ENCODE data around the gene HS3ST4.

Gene HS3ST4

GRCh38 chr16:25828510-25828909 lies 136.8 kb downstream of the HS3ST4 start:
- no peak for DNase-seq

- DNase-seq = no peak
Measured at GRCh38 chr16:25832291-25832690, 140.5 kb downstream of the HS3ST4 start.

- no peak for DNase-seq
Measured at GRCh38 chr16:25834101-25834500, 142.3 kb downstream of the HS3ST4 start.

DNA sequence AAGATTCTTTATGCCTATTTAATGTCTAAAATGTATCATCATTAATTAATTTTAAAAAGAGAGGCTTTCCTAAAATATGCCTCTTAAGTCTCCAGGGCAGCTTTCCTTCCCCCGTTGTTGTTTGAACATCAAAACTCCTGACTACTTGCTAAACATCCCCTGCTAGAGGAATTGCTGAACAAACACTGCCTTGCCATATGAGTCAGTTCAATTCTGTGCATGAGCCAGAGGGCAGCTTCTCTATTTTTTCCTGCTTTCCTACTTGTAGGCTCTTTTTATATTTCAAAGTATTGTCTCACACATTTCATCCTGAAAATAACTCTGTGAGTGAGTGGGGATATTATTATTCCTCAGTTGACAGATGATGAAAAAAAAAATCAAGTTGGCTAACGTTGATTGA lies 143.4 kb downstream of the HS3ST4 start:
- DNase-seq = no peak

- DNase-seq = peak; percentile 56
Measured at GRCh38 chr16:25838724-25839186, 147.0 kb downstream of the HS3ST4 start.

- DNase-seq = no peak
Measured at GRCh38 chr16:25841761-25842160, 150.0 kb downstream of the HS3ST4 start.

GRCh38 chr16:25845901-25846300 lies 154.1 kb downstream of the HS3ST4 start:
- DNase-seq = no peak

DNA sequence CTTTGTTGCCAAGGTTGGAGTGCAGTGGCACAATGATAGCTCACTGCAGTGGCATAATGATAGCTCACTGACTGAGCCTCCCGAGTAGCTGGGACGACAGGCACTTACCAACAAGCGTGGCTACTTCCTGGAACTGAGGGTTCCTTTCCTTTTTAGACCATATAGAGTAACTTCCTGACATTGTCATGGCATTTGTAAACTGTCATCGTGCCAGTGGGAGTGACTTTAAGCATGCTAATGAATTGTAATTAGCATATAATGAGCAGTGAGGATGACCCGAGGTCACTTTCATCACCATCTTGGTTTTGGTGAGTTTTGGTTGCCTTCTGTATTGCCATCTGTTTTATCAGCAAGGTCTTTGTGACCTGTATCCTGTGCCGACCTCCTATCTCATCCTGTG lies 162.4 kb downstream of the HS3ST4 start:
- no peak for DNase-seq

DNA sequence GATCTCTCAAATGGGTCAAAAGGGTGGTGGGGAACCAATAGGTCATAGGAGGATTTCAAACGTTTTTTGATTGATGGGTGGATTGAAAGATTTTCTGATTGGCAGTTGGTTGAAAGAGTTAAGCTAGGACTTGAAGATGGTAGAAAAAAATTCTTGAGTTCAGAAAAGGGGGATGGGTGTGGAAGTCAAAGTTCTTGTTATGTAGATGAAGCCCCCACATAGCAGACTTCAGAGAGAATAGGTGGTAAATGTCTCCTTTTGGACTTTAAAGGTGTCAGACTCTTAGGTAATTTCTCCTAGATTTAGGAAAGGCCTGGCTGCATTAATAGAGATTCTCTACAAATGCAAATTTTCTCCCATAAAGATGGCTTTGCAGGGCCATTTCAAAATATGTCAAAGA lies 163.3 kb downstream of the HS3ST4 start:
- no peak for DNase-seq

DNA sequence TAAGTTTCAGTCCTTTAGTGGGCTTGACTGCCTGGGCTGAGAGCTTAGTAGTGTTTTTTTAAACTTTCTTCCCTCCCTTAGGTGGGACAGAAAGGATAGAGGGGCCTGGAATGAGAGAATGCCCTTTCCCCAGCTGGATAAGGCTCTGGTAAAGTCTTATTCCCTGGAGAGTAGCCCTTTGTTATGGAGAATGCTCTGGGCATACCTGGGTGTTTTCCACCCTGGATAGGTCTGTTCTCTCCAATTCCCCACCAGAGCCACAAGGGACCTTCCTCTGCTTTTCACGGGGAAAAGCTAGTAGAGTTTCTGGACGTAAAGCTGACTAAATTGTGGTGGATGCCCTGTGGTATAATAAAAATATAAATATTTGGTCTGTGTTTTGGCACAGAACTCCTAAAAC lies 164.1 kb downstream of the HS3ST4 start:
- no peak for DNase-seq

DNA sequence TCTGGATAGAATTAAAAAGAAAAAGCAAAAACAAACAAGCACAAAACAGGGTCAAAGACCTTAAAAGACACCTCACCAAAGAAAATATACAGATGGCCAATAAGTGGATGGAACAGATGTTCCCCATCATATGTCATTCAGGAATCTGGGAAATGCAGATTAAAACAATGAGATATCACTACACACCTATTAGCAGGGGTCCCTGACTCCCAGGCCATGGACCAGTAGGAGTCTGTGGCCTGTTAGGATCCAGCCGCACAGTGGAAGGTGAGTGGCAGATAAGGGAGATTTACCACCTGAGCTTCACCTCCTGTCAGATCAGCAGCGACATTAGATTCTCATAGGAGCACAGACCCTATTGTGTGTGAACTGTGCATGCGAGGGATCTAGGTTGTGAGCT lies 167.9 kb downstream of the HS3ST4 start:
- DNase-seq = no peak

DNA sequence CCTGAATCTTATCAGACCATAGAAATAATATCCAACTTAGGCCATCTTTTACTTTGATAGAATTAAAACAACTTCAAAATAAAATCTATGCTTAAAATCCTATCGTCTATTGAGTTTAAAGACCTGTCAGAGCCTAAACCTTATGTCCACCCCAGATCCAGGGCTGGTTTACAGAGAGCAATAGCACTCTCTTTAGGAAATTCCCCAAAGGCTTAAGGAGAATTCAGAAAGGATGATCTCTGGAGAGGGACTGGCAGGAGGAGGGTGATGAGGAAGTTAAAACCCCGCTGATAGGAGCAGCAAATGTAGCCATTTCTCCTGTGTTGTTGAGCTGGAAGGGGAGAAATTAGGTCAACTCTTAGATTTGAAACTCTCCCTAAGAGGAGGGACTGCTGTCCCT lies 175.3 kb downstream of the HS3ST4 start:
- DNase-seq = no peak

GRCh38 chr16:25868106-25868505 lies 176.3 kb downstream of the HS3ST4 start:
- DNase-seq = no peak

- no peak for DNase-seq
Measured at GRCh38 chr16:25868706-25869370, 177.1 kb downstream of the HS3ST4 start.

GRCh38 chr16:25872369-25873070 lies 180.8 kb downstream of the HS3ST4 start:
- no peak for DNase-seq

GRCh38 chr16:25874196-25874595 lies 182.4 kb downstream of the HS3ST4 start:
- no peak for DNase-seq

- no peak for DNase-seq
Measured at GRCh38 chr16:25875956-25876598, 184.3 kb downstream of the HS3ST4 start.

DNA sequence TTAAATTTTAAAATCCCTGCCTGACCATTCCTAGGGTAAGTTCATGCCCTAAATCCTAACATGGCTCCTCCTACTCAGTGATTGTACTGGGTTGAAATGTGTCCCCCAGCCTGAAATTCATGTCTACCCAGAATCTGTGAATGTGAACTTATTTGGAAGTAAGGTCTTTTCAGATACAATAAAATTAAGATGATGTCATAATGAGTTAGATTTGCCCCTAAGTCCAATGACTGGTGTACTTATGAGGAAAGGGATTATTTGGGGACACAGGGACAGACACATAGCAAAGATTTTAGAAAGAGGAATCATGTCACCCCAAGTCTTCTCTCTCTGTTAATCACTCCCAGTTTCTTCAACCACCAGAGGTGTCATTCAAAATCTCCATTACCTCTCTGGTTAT lies 185.3 kb downstream of the HS3ST4 start:
- no peak for DNase-seq

DNA sequence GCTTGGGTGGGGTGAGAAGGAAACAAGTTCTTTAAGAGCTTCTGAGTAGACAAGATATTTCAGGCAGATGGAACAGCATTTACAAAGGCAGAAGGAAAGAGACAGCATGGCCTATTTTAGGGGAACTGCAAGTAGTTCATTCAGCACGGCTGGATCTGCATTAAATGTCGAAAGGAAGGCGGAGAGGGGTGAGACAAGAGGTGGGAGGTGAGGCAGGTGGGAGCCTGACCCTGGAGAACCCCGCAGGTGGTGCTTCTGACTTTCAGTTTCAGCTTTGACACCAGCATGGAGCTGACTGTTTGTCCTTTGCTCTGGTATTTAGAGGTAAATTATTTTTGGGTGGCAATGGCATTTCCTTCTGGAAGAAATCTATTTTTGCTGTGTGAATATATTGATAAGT lies 194.8 kb downstream of the HS3ST4 start:
- DNase-seq = no peak

DNA sequence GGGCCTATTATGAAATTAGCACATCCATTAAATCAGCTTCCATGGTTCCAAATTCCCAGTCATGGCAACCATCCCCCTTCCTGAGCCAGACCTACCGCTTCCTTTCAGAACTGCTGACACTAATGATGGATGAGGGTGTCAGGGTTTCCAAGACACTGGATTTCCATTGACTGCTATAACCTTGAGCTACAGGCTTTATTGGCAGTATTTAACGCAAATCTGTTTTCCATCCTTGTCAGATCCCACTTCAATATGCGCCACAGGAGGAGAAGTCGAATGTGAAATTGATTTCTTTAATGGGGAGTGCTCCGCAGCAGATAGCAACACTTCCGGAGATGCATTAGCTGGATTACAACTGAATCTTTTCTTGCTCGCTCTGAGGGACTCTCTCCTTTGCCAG lies 197.1 kb downstream of the HS3ST4 start:
- DNase-seq = no peak

DNA sequence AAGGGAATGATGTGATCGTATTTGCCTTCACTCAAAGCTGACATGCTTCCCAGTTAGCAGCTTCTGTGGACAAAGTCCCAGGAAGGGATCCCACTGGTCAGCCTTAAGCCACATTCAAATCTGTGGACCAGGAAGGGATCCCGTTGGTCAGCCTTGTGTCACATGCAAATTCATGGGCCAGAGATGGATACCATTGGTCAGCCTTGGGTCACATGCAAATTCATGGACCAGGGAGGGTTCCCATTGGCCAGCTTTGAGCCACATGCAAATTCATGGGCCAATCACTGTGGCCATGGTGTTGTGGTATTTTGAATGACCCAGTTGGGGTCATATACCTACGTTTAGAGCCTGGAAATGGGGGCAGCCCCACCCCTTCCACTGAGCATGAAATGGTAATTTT lies 201.6 kb downstream of the HS3ST4 start:
- no peak for DNase-seq

DNA sequence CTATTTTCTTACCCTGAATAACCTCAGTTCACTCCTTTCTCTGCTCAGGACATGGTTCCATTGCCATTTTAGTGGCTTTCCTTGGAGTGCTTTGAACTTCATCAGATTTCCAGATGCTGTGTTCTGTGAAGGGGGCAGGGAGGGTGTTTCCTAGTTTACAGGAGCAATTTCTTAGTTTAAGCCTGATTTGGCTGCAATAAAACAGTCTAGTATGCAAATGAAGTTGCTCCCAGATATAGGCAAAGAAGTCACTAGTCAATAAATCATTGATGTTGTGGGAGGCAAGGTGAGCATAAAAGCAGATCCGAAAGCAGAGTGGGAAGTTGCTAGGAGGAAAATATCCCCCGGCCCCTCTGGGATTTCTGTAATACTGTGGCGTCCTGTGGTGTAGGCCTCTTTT lies 202.3 kb downstream of the HS3ST4 start:
- no peak for DNase-seq

DNA sequence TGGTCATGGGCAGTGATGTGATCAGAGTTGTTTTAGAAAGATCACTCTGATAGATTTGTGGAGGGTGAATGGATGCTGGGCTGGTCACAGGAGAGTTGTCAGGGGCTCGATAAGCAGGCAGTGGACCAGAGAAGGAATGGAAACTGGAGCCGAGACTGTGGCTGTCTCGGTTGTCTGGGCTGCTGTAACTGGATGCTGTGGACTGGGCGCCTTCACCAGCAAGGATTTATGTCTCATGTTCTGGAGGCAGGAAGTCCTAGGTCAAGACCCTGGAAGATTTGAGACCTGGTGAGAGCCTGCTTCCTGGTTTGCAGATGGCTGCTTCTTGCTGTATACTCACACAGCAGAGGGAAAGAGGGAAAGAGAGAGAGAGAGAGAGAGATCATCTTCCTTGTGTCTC lies 203.6 kb downstream of the HS3ST4 start:
- DNase-seq = no peak

DNA sequence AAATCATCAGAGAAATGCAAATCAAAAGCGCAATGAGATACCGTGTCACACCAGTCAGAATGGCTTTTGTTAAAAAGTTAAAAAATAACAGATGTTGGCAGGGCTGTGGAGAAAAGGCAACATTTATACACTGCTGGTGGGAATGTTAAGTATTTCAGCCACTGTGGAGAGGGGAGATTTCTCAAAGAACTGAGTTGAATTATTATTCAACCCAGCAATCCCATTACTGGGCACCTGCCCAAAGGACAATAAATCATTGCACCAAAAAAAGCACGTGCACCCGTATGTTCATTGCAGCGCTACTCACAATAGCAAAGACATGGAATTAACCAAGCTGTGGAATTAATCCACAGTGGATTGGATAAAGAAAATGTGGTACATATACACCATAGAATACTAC lies 204.7 kb downstream of the HS3ST4 start:
- DNase-seq = no peak
